HCT116 (cell line): Measurements from ENCODE around the gene ZBED1. TPM values are rescaled to one million over a fixed set of nuclear protein-coding genes. Genes with fewer than 3 reads are reported as not detected.

ENCODE experiments used
- ATAC-seq: fragments of 200-7000 bp; cut with Tn5 transposase; 2 replicates; pipeline ENCODE4 v1.9.1; 2020; ENCODE audit warnings: mild to moderate bottlenecking, moderate library complexity
- BruUV-seq: library from RNA; stranded (reverse); fragments of 400-500 nt; replicated peaks from 2 replicates; lab custom pipeline; 2021; lab: Mats Ljungman, UMichigan
- CTCF ChIA-PET: fragments of 300-600 bp; sonication (Branson Sonifier 250); formaldehyde crosslinking; loops from one replicate; lab custom pipeline; 2021; ENCODE audit warnings: antibody characterized with exemption; lab: Charles Lee
- POLR2A ChIA-PET: fragments of 300-600, 350-600 bp; sonication (Branson Sonifier 250); formaldehyde crosslinking; loops from one replicate; lab custom pipeline; 2021; ENCODE audit warnings: antibody characterized with exemption; lab: Charles Lee
- RAD21 ChIA-PET, 2 experiments: fragments of 300-600 bp; sonication (Branson Sonifier 250); formaldehyde crosslinking; loops; one replicate each; lab custom pipeline; 2023; ENCODE audit warnings: low total read pairs in 2 of 2; ENCODE audit not compliant: uncharacterized antibody in 2 of 2, unreplicated experiment in 2 of 2, low non-redundant PET in 1 of 2; lab: Charles Lee
- DNase-seq: peaks from one replicate; pipeline ENCODE4 v3.0.0-alpha.2; 2010; ENCODE audit warnings: low read depth, low spot score
- H2AFZ ChIP-seq: fragments of 200-600 bp; shearing (Covaris generic), sonication (generic); 2 replicates; pipeline ENCODE4 v1.6.1; 2017; ENCODE audit warnings: low read depth, mixed run types, mixed read lengths, antibody characterized with exemption, low read length; ENCODE audit not compliant: poor library complexity, severe bottlenecking
- H3K27ac ChIP-seq: 2 replicates; pipeline ENCODE4 v1.5.1; 2012; ENCODE audit warnings: low read depth, low read length
- H3K27me3 ChIP-seq: fragments of 200-600 bp; sonication (generic); 2 replicates; pipeline ENCODE4 v1.6.1; 2016; ENCODE audit warnings: mixed run types, low read length, mixed read lengths; ENCODE audit not compliant: insufficient read depth
- H3K36me3 ChIP-seq, 2 experiments: fragments of 200-500 bp in 1 of 2; fragments of 200-600 bp in 1 of 2; sonication (Bioruptor generic) in 1 of 2; sonication (generic) in 1 of 2; 2 replicates each; pipeline versions ENCODE4 v1.5.1 to v1.6.1; 2014 to 2016; ENCODE audit warnings: low read length in 2 of 2, inconsistent platforms in 1 of 2, mixed read lengths in 1 of 2, mixed run types in 1 of 2; ENCODE audit not compliant: insufficient read depth in 2 of 2, control insufficient read depth in 1 of 2
- H3K4me1 ChIP-seq, 2 experiments: fragments of 200-600 bp in 1 of 2; sonication (generic) in 1 of 2; 2 replicates each; pipeline versions ENCODE4 v1.5.1 to v1.6.1; 2012 to 2017; ENCODE audit warnings: low read length in 2 of 2, inconsistent platforms in 1 of 2, mild to moderate bottlenecking in 1 of 2, mixed read lengths in 1 of 2, mixed run types in 1 of 2, moderate library complexity in 1 of 2; ENCODE audit not compliant: insufficient read depth in 2 of 2, control insufficient read depth in 1 of 2
- H3K4me2 ChIP-seq: fragments of 200-600 bp; sonication (generic); 2 replicates; pipeline ENCODE4 v1.6.1; 2017; ENCODE audit warnings: mixed run types, low read length, mixed read lengths
- H3K4me3 ChIP-seq, 2 experiments: fragments of 200-600 bp in 1 of 2; sonication (generic) in 1 of 2; replicated peaks in 1 of 2; 2 replicates each; pipeline ENCODE4 v1.5.1; 2011 to 2016; ENCODE audit warnings: low read length in 2 of 2, control low read depth in 1 of 2, low read depth in 1 of 2, mild to moderate bottlenecking in 1 of 2, mixed read lengths in 1 of 2, mixed run types in 1 of 2
- H3K79me2 ChIP-seq: fragments of 200-600 bp; sonication (generic); 2 replicates; pipeline ENCODE4 v1.6.1; 2017; ENCODE audit warnings: mild to moderate bottlenecking, mixed run types, low read length, moderate library complexity, mixed read lengths; ENCODE audit not compliant: insufficient read depth
- H3K9ac ChIP-seq: fragments of 200-600 bp; sonication (generic); 2 replicates; pipeline ENCODE4 v1.6.1; 2016; ENCODE audit warnings: low read length, mixed read lengths
- H3K9me2 ChIP-seq: fragments of 200-600 bp; sonication (generic), shearing (Covaris generic); 2 replicates; pipeline ENCODE4 v1.6.1; 2017; ENCODE audit warnings: mixed run types, mild to moderate bottlenecking, moderate library complexity; ENCODE audit not compliant: insufficient read depth
- H3K9me3 ChIP-seq, 2 experiments: fragments of 200-500 bp in 1 of 2; fragments of 200-600 bp in 1 of 2; sonication (Bioruptor generic) in 1 of 2; sonication (generic) in 1 of 2; 2 replicates each; pipeline ENCODE4 v1.6.1; 2014 to 2017; ENCODE audit warnings: low read length in 2 of 2, mixed read lengths in 2 of 2, inconsistent platforms in 1 of 2, low read depth in 1 of 2, mild to moderate bottlenecking in 1 of 2, mixed run types in 1 of 2, moderate library complexity in 1 of 2; ENCODE audit not compliant: control insufficient read depth in 1 of 2, insufficient read depth in 1 of 2
- H4K20me1 ChIP-seq: fragments of 200-600 bp; sonication (generic), shearing (Covaris generic); 2 replicates; pipeline ENCODE4 v1.6.1; 2017; ENCODE audit warnings: mixed run types, mild to moderate bottlenecking, moderate library complexity; ENCODE audit not compliant: insufficient read depth
- ATF3 ChIP-seq: IDR thresholded peaks from 2 replicates; pipeline ENCODE4 v1.6.1; 2012
- ELF1 ChIP-seq: IDR thresholded peaks from 2 replicates; pipeline ENCODE4 v1.6.1; 2012; ENCODE audit warnings: low read depth, borderline replicate concordance
- EZH2phosphoT487 ChIP-seq: fragments of 200-600 bp; IDR thresholded peaks from 2 replicates; pipeline ENCODE4 v1.6.1; 2018; ENCODE audit warnings: antibody characterized with exemption, borderline replicate concordance
- SP1 ChIP-seq: IDR thresholded peaks from 2 replicates; pipeline ENCODE4 v1.6.1; 2012; ENCODE audit warnings: low read depth
- TCF7L2 ChIP-seq: IDR thresholded peaks from 2 replicates; pipeline ENCODE4 v1.7.0; 2011; ENCODE audit warnings: borderline replicate concordance, inconsistent platforms; ENCODE audit not compliant: insufficient read depth, insufficient read length; ENCODE audit errors: extremely low read depth
- intact Hi-C: fragments of 100-400 bp; cut with micrococcal nuclease; formaldehyde crosslinking; loops from 2 replicates; pipeline ENCODE4 v1.10.0; 2022
- total RNA-seq: library from RNA; stranded (reverse); gene quantifications from one replicate; pipeline ENCODE4 v1.2.1, GENCODE V29; 2021; ENCODE audit not compliant: unreplicated experiment

The ZBED1 gene
- total RNA-seq, 1 experiment from 2014 or later: 21.0 TPM

DNA sequence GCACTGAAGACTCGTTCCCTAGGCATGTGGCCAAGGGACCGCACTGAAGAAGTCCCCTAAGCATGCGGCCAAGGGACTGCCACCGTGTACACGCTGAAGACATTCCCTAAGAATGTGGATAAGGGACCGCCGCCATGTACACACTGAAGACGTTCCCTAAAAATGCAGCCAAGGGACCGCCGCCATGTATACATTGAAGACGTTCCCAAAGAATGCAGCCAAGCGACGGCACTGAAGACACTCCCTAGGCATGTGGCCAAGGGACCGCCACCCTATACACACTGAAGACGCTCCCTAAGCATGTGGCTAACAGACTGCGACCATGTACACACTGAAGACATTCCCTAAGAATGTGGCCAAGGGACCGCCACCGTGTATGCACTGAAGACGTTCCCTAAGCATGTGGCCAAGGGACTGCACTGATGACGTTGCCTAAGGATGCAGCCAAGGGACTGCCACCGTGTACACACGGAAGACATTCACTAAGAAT lies 31.5 kb downstream of the ZBED1 start:
- H3K4me3 ChIP-seq: no peak overlapping the region
- TF ChIP-seq TCF7L2 (peak; percentile 58), ATF3 (no peak)
- ChIA-PET RAD21 (no interaction called here), POLR2A (no interaction called here), CTCF (no interaction called here)
- ATAC-seq (peak; percentile 20), DNase-seq (peak; percentile 80)
- peak overlapping the region; percentile 35; the same call in 1 of the 2 replicates for H3K27ac ChIP-seq
- peak overlapping the region; percentile 56 for H3K4me2 ChIP-seq
- no TSS peak for BruUV-seq
- H3K9ac ChIP-seq: no peak overlapping the region
- peaks cover 13 to 57% of the 10 kb centered on the region in 2 experiments; a peak in 3 of 4 replicates for H3K4me1 ChIP-seq
- H3K79me2 ChIP-seq: peaks cover 27% of the 10 kb centered on the region
- no peaks in the 10 kb centered on the region for H3K9me3 ChIP-seq
- intact Hi-C loops: no loop called here
- peak overlapping the region; percentile 26 for H2AFZ ChIP-seq
- no peaks in the 10 kb centered on the region for H3K36me3 ChIP-seq
- H3K27me3 ChIP-seq: no peaks in the 10 kb centered on the region
- no peaks in the 10 kb centered on the region for H4K20me1 ChIP-seq
- no peaks in the 10 kb centered on the region for H3K9me2 ChIP-seq

DNA sequence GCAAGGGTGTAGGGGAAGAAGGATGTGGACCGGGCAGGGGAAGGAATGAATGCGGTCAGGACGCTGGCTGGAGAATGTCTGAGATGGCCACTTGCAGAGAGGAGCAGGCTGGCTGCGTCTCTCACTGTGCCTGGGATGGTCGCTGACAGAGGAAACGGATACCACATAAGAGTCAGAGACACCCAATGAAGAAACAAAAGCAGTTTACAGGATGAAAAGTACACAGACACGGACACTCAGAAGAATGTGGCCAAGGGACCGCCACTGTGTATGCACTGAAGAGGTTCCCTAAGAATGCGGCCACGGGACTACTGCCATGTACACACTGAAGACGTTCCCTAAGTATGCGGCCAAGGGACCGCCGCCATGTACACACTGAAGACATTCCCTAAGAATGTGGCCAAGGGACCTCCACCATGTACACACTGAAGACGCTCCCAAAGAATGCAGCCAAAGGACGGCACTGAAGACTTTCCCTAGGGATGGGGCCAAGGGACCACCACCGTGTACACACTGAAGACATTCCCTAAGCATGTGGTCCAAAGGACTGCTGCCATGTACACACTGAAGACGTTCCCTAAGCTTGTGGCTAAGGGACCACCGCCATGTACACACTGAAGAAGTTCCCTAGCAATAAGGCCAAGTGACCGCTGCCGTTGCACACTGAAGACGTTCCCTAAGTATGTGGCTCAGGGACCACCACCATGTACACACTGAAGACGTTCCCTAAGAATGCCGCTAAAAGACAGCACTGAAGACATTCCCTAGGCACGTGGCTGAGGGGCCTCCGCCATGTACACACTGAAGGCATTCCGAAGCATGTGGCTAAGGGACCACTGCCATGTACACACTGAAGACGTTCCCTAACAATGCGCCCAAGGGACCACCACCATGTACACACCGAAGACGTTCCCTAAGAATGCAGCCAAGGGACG lies 32.2 kb downstream of the ZBED1 start:
- no peak for ATAC-seq
- Histone ChIP-seq H3K9me2 (no peaks in the 10 kb centered on the region), H3K9me3 (no peaks in the 10 kb centered on the region), H3K9ac (no peak overlapping the region), H3K27ac (no peak overlapping the region; the same call in 1 of the 2 replicates), H3K4me2 (peak overlapping the region; percentile 56), H4K20me1 (no peaks in the 10 kb centered on the region), H3K27me3 (no peaks in the 10 kb centered on the region), H2AFZ (peak overlapping the region; percentile 26), H3K4me1 (peaks cover 13 to 57% of the 10 kb centered on the region in 2 experiments; a peak in 3 of 4 replicates), H3K4me3 (no peak overlapping the region), H3K36me3 (no peaks in the 10 kb centered on the region), H3K79me2 (peaks cover 27% of the 10 kb centered on the region)
- BruUV-seq: no TSS peak
- ChIA-PET POLR2A (no interaction called here), CTCF (no interaction called here), RAD21 (no interaction called here)
- TF ChIP-seq TCF7L2 (no peak), EZH2phosphoT487 (no peak), ELF1 (no peak), SP1 (no peak)
- intact Hi-C loops: no loop called here
- no peak for DNase-seq
